MM.1S (cell line): ENCODE data around the gene ABCC6.

Experiments
- DNase-seq: peaks from one replicate; pipeline ENCODE4 v3.0.0-alpha.2; 2015
- H2AFZ ChIP-seq: fragments of 300-600 bp; sonication (generic); 2 replicates; pipeline ENCODE4 v1.6.0; 2016; ENCODE audit warnings: antibody characterized with exemption, low read length
- H3F3A ChIP-seq: fragments of 300-600 bp; sonication (generic); 2 replicates; pipeline ENCODE4 v1.6.1; 2016; ENCODE audit warnings: mild to moderate bottlenecking, antibody characterized with exemption, low read length, moderate library complexity, mixed read lengths; ENCODE audit not compliant: insufficient read depth
- H3K27ac ChIP-seq: fragments of 300-600 bp; sonication (generic); 2 replicates; pipeline ENCODE4 v1.5.1; 2016; ENCODE audit warnings: mild to moderate bottlenecking, low read length
- H3K27me3 ChIP-seq: fragments of 300-600 bp; sonication (generic); replicated peaks from 2 replicates; pipeline ENCODE4 v1.6.0; 2016; ENCODE audit warnings: low read length; ENCODE audit not compliant: insufficient read depth
- H3K36me3 ChIP-seq: fragments of 300-600 bp; sonication (generic); replicated peaks from 2 replicates; pipeline ENCODE4 v1.6.1; 2016; ENCODE audit warnings: mild to moderate bottlenecking, low read length, mixed read lengths; ENCODE audit not compliant: insufficient read depth
- H3K4me1 ChIP-seq: fragments of 300-600 bp; sonication (generic); 2 replicates; pipeline ENCODE4 v1.6.1; 2016; ENCODE audit warnings: low read length, mixed read lengths
- H3K4me2 ChIP-seq: fragments of 300-600 bp; sonication (generic); 2 replicates; pipeline ENCODE4 v1.6.0; 2016; ENCODE audit warnings: low read depth, low read length
- H3K4me3 ChIP-seq: fragments of 300-600 bp; sonication (generic); 2 replicates; pipeline ENCODE4 v1.5.1; 2016; ENCODE audit warnings: low read length, mixed read lengths
- H3K79me2 ChIP-seq: fragments of 300-600 bp; sonication (generic); 2 replicates; pipeline ENCODE4 v1.6.1; 2016; ENCODE audit warnings: mixed run types, low read length, mixed read lengths
- H3K9ac ChIP-seq: fragments of 300-600 bp; sonication (generic); 2 replicates; pipeline ENCODE4 v1.6.1; 2016; ENCODE audit warnings: low read length, mixed read lengths
- H3K9me2 ChIP-seq: fragments of 300-600 bp; sonication (generic); replicated peaks from 2 replicates; pipeline ENCODE4 v1.6.1; 2016; ENCODE audit warnings: mild to moderate bottlenecking, low read length, mixed read lengths; ENCODE audit not compliant: insufficient read depth
- H3K9me3 ChIP-seq: fragments of 300-600 bp; sonication (generic); replicated peaks from 2 replicates; pipeline ENCODE4 v1.6.1; 2016; ENCODE audit warnings: mild to moderate bottlenecking, low read length, mixed read lengths; ENCODE audit not compliant: insufficient read depth
- H4K20me1 ChIP-seq: fragments of 300-600 bp; sonication (generic); 2 replicates; pipeline ENCODE4 v1.6.1; 2016; ENCODE audit warnings: mild to moderate bottlenecking, low read length, moderate library complexity, mixed read lengths; ENCODE audit not compliant: insufficient read depth
- EZH2 ChIP-seq: fragments of 300-600 bp; sonication (generic); optimal IDR thresholded peaks from 2 replicates; pipeline ENCODE3; 2017; ENCODE audit warnings: low read depth, mild to moderate bottlenecking, antibody characterized with exemption, low read length, mixed read lengths
- EZH2phosphoT487 ChIP-seq: fragments of 300-600 bp; sonication (generic); IDR thresholded peaks from 2 replicates; pipeline ENCODE4 v1.6.1; 2018; ENCODE audit warnings: antibody characterized with exemption, low read length
- TF ChIP-seq, protein P1 (sequence below): fragments of 300-600 bp; sonication (generic); IDR thresholded peaks from 2 replicates; pipeline ENCODE4 v1.5.1; 2016; ENCODE audit warnings: antibody characterized with exemption, low read length, mixed read lengths

ABCC6 gene

DNA sequence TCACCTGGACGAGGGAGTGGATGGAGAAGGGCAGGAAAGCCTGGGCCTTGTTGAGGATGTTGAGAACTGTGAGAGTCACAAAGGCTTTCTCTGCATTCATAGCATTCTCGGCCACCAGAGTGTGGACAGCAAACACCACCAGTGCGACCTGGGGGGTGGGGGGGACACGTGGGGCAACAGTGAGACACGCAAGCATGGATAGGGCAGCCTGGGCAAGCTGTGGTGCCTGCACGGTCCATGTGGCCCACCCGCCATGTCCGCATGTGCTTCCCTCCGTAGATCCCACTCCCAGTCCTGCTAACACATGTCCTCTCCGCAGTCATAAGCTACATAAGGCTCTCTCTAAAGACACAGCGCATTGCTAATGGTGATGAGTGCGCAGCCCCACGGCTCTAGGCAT, 34.5 kb downstream of the ABCC6 start:
- no peaks in the 10 kb centered on the region for H3K36me3 ChIP-seq

DNA sequence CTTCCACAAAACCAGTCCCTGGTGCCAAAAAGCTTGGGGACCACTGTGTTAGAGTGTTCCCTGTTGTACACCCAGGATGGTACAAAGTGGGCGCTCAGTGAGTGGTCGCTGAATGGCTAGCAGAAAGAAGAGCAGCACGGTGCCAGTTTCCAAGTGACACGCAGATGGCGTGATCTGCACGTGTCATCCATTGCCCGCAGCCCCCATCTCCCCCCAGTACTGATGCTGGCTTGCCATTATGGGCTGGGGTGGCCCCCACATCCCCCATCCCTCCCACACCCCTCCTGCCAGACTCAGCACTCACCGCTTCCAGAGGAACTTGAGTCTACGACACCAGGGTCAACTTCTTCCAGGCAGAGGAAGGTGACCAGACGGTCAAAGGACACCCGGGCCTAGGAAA, 36.5 kb downstream of the ABCC6 start:
- DNase-seq = no peak
- TF ChIP-seq EZH2phosphoT487 = no peak
- TF ChIP-seq EZH2 = no peak
- TF ChIP-seq, protein P1, sequence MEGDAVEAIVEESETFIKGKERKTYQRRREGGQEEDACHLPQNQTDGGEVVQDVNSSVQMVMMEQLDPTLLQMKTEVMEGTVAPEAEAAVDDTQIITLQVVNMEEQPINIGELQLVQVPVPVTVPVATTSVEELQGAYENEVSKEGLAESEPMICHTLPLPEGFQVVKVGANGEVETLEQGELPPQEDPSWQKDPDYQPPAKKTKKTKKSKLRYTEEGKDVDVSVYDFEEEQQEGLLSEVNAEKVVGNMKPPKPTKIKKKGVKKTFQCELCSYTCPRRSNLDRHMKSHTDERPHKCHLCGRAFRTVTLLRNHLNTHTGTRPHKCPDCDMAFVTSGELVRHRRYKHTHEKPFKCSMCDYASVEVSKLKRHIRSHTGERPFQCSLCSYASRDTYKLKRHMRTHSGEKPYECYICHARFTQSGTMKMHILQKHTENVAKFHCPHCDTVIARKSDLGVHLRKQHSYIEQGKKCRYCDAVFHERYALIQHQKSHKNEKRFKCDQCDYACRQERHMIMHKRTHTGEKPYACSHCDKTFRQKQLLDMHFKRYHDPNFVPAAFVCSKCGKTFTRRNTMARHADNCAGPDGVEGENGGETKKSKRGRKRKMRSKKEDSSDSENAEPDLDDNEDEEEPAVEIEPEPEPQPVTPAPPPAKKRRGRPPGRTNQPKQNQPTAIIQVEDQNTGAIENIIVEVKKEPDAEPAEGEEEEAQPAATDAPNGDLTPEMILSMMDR = no peak

More for the DNA sequence above, 34.5 kb downstream of the ABCC6 start:
- Histone ChIP-seq H2AFZ (no peak overlapping the region), H3K9me2 (no peaks in the 10 kb centered on the region), H3K9ac (no peak overlapping the region), H3F3A (no peaks in the 10 kb centered on the region), H3K79me2 (no peaks in the 10 kb centered on the region), H3K4me1 (no peaks in the 10 kb centered on the region), H3K9me3 (no peaks in the 10 kb centered on the region), H3K4me2 (no peak overlapping the region), H3K27ac (no peak overlapping the region), H3K27me3 (no peaks in the 10 kb centered on the region; the same call in 1 of the 2 replicates), H4K20me1 (no peaks in the 10 kb centered on the region), H3K4me3 (no peak overlapping the region)
- DNase-seq = no peak
- TF ChIP-seq EZH2phosphoT487 (no peak), EZH2 (no peak)
- TF ChIP-seq, protein P1 = no peak

DNA sequence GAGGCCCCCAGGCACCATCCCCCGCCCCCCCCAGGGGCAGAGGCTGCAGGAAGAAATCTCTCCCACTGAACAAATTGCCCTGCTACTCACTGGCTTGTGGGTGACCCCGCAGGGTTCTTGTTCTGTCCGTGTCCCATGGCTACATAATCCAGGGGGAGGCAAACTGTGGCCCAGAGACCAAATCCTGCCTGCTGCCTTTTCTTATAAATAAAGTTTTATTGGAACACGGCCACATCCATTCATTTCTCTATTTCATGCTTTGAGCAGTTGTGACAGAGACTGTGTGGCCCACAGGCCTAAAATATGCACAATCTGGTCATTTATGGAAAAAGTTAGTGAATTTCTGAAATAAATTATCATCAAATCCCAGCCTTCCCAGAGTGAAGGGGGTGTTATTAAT, 38.2 kb downstream of the ABCC6 start:
- H3K9ac ChIP-seq = no peak overlapping the region
- H3K27me3 ChIP-seq = no peaks in the 10 kb centered on the region
- no peaks in the 10 kb centered on the region for H3K9me3 ChIP-seq
- H4K20me1 ChIP-seq = no peaks in the 10 kb centered on the region
- H3K4me1 ChIP-seq = no peaks in the 10 kb centered on the region
- no peak for DNase-seq
- no peak overlapping the region for H3K27ac ChIP-seq
- no peak overlapping the region for H3K4me3 ChIP-seq
- H3K36me3 ChIP-seq = no peaks in the 10 kb centered on the region
- TF ChIP-seq EZH2 = no peak
- no peak for TF ChIP-seq EZH2phosphoT487
- TF ChIP-seq, protein P1 = no peak
- no peak overlapping the region for H2AFZ ChIP-seq
- no peaks in the 10 kb centered on the region for H3K9me2 ChIP-seq
- H3K4me2 ChIP-seq = no peak overlapping the region
- no peaks in the 10 kb centered on the region for H3F3A ChIP-seq
- H3K79me2 ChIP-seq = no peaks in the 10 kb centered on the region

More for the DNA sequence above, 36.5 kb downstream of the ABCC6 start:
- H3K9me2 ChIP-seq = no peaks in the 10 kb centered on the region
- H3K4me2 ChIP-seq = no peak overlapping the region
- H2AFZ ChIP-seq = no peak overlapping the region
- no peak overlapping the region for H3K9ac ChIP-seq
- H3K4me3 ChIP-seq = no peak overlapping the region
- no peak overlapping the region for H3K27ac ChIP-seq
- H3K36me3 ChIP-seq = no peaks in the 10 kb centered on the region
- H3K27me3 ChIP-seq = no peaks in the 10 kb centered on the region; the same call in 1 of the 2 replicates
- no peaks in the 10 kb centered on the region for H3K79me2 ChIP-seq
- H3F3A ChIP-seq = no peaks in the 10 kb centered on the region
- H3K9me3 ChIP-seq = no peaks in the 10 kb centered on the region
- no peaks in the 10 kb centered on the region for H4K20me1 ChIP-seq
- H3K4me1 ChIP-seq = no peaks in the 10 kb centered on the region
